WTC11 (cell line): Measurements from ENCODE around the gene SKA2. TPM values are rescaled to one million over a fixed set of nuclear protein-coding genes. Genes with fewer than 3 reads are reported as not detected.

Experiments used
- ATAC-seq: fragments of 200-7000 bp; cut with Tn5 transposase; 2 replicates; pipeline ENCODE4 v1.10.0; 2021; ENCODE audit warnings: mild to moderate bottlenecking, moderate library complexity
- CTCF ChIA-PET: fragments of 300-600 bp; sonication (Branson Sonifier 250); formaldehyde crosslinking; loops from one replicate; lab custom pipeline; 2021; ENCODE audit warnings: antibody characterized with exemption; lab: Charles Lee
- POLR2A ChIA-PET: fragments of 350-600 bp; sonication (Branson Sonifier 250); formaldehyde crosslinking; loops from one replicate; lab custom pipeline; 2021; ENCODE audit warnings: antibody characterized with exemption; lab: Charles Lee
- DNase-seq: peaks from one replicate; pipeline ENCODE4 v3.0.0; 2021; ENCODE audit warnings: low spot score
- H3K27ac Mint-ChIP-seq: 2 replicates; pipeline ENCODE4 v1.8.0; 2021; ENCODE audit warnings: mixed read lengths
- H3K27me3 Mint-ChIP-seq: 2 replicates; pipeline ENCODE4 v1.8.0; 2021; ENCODE audit warnings: low read depth, mild to moderate bottlenecking, moderate library complexity, mixed read lengths
- H3K36me3 Mint-ChIP-seq: 2 replicates; pipeline ENCODE4 v1.8.0; 2021; ENCODE audit warnings: mixed read lengths
- H3K4me1 Mint-ChIP-seq: 2 replicates; pipeline ENCODE4 v1.8.0; 2022; ENCODE audit warnings: mixed read lengths
- H3K4me3 Mint-ChIP-seq: 2 replicates; pipeline ENCODE4 v1.8.0; 2021; ENCODE audit warnings: mild to moderate bottlenecking, moderate library complexity, mixed read lengths
- H3K9me3 Mint-ChIP-seq: 2 replicates; pipeline ENCODE4 v1.8.0; 2021; ENCODE audit warnings: mixed read lengths
- CBFB ChIP-seq: sonication (generic); formaldehyde crosslinking; IDR thresholded peaks from 2 replicates; pipeline ENCODE4 v1.8.1; 2022; ENCODE audit warnings: mild to moderate bottlenecking, low read depth, missing genetic modification reagents
- CREB1 ChIP-seq: sonication (generic); formaldehyde crosslinking; IDR thresholded peaks from 2 replicates; pipeline ENCODE4 v1.8.0; 2023; ENCODE audit warnings: mild to moderate bottlenecking, missing genetic modification reagents
- JUN ChIP-seq: sonication (generic); formaldehyde crosslinking; IDR thresholded peaks from 2 replicates; pipeline ENCODE4 v1.8.0; 2023; ENCODE audit warnings: mild to moderate bottlenecking, missing genetic modification reagents
- MYBL2 ChIP-seq: sonication (generic); formaldehyde crosslinking; IDR thresholded peaks from 2 replicates; pipeline ENCODE4 v1.8.1; 2023; ENCODE audit warnings: mild to moderate bottlenecking, moderate library complexity, missing genetic modification reagents
- NFE2L1 ChIP-seq: sonication (generic); formaldehyde crosslinking; IDR thresholded peaks from 2 replicates; pipeline ENCODE4 v1.8.1; 2023; ENCODE audit warnings: missing genetic modification reagents
- OVOL2 ChIP-seq: fragments of 250-450 bp; sonication (Bioruptor Pico); IDR thresholded peaks from 2 replicates; pipeline ENCODE4 v1.9.0; 2021; ENCODE audit warnings: mild to moderate bottlenecking, borderline replicate concordance
- RORB ChIP-seq: fragments of 250-450 bp; sonication (Bioruptor Pico); IDR thresholded peaks from 2 replicates; pipeline ENCODE4 v1.9.0; 2021; ENCODE audit warnings: mild to moderate bottlenecking
- TEAD1 ChIP-seq: sonication (generic); formaldehyde crosslinking; IDR thresholded peaks from 2 replicates; pipeline ENCODE4 v1.8.0; 2022; ENCODE audit warnings: mild to moderate bottlenecking, missing genetic modification reagents
- ZBTB21 ChIP-seq: sonication (generic); formaldehyde crosslinking; IDR thresholded peaks from 2 replicates; pipeline ENCODE4 v1.8.1; 2023; ENCODE audit warnings: mild to moderate bottlenecking, missing genetic modification reagents, borderline replicate concordance
- total RNA-seq: library from RNA; stranded (reverse); gene quantifications from 3 replicates; pipeline ENCODE4 v1.2.3, GENCODE V29; 2021
- TF ChIP-seq, protein P1 (sequence below): fragments of 250-450 bp; sonication (Bioruptor Pico); IDR thresholded peaks from 2 replicates; pipeline ENCODE4 v2.1.2; 2022; ENCODE audit warnings: mild to moderate bottlenecking, moderate library complexity
- TF ChIP-seq, protein P2 (sequence below): sonication (generic); formaldehyde crosslinking; IDR thresholded peaks from 2 replicates; pipeline ENCODE4 v1.8.1; 2023; ENCODE audit warnings: mild to moderate bottlenecking, missing genetic modification reagents
- TF ChIP-seq, protein P3 (sequence below): sonication (generic); formaldehyde crosslinking; IDR thresholded peaks from 2 replicates; pipeline ENCODE4 v1.8.1; 2023; ENCODE audit warnings: mild to moderate bottlenecking, missing genetic modification reagents, borderline replicate concordance
- TF ChIP-seq, protein P4 (sequence below): sonication (generic); formaldehyde crosslinking; conservative IDR thresholded peaks from 2 replicates; pipeline ENCODE4 v1.8.1; 2022; ENCODE audit warnings: mild to moderate bottlenecking, missing genetic modification reagents
- TF ChIP-seq, protein P5 (sequence below): sonication (generic); formaldehyde crosslinking; IDR thresholded peaks from 2 replicates; pipeline ENCODE4 v1.8.0; 2023; ENCODE audit warnings: missing genetic modification reagents
- TF ChIP-seq, protein P6 (sequence below): sonication (generic); formaldehyde crosslinking; IDR thresholded peaks from 2 replicates; pipeline ENCODE4 v1.8.0; 2023; ENCODE audit warnings: missing genetic modification reagents, mild to moderate bottlenecking, borderline replicate concordance
- TF ChIP-seq, protein P7 (sequence below): sonication (generic); formaldehyde crosslinking; IDR thresholded peaks from 2 replicates; pipeline ENCODE4 v1.8.0; 2022; ENCODE audit warnings: missing genetic modification reagents
- TF ChIP-seq, protein P8 (sequence below): fragments of 200-600 bp; IDR thresholded peaks from 2 replicates; pipeline ENCODE4 v1.8.0; 2022; ENCODE audit warnings: antibody characterized with exemption
- TF ChIP-seq, protein P9 (sequence below): sonication (generic); formaldehyde crosslinking; IDR thresholded peaks from 2 replicates; pipeline ENCODE4 v1.8.0; 2022; ENCODE audit warnings: mild to moderate bottlenecking, missing genetic modification reagents

Gene SKA2
- total RNA-seq, 1 experiment from 2014 or later = 80.0 TPM

DNA sequence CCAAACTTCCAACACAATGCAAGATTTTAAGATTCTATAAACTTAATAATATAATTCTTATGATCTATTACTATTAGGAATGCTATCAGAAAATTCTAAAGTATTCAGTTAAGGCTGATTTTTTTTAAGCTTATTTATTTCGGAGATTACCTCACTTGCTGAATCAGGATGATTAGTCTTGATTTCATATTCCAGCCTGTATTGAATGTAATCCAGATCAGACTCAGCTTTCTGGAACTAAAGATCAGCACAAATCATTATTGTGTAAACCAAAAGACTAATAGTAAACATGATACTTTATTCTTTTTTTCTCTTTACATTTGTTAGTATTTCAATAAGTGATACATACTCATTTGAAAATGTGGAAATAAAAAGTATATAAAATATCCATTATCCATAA is 23.9 kb downstream of the SKA2 start (continued):
- TF ChIP-seq, protein P1, sequence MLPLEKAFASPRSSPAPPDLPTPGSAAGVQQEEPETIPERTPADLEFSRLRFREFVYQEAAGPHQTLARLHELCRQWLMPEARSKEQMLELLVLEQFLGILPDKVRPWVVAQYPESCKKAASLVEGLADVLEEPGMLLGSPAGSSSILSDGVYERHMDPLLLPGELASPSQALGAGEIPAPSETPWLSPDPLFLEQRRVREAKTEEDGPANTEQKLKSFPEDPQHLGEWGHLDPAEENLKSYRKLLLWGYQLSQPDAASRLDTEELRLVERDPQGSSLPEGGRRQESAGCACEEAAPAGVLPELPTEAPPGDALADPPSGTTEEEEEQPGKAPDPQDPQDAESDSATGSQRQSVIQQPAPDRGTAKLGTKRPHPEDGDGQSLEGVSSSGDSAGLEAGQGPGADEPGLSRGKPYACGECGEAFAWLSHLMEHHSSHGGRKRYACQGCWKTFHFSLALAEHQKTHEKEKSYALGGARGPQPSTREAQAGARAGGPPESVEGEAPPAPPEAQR = no peak
- no peak for TF ChIP-seq CBFB (CRISPR knock-in tag)
- no peak for TF ChIP-seq CREB1 (CRISPR knock-in tag)
- no peak for TF ChIP-seq NFE2L1 (CRISPR knock-in tag)
- no peak for TF ChIP-seq OVOL2
- no peak for TF ChIP-seq ZBTB21
- TF ChIP-seq, protein P2, sequence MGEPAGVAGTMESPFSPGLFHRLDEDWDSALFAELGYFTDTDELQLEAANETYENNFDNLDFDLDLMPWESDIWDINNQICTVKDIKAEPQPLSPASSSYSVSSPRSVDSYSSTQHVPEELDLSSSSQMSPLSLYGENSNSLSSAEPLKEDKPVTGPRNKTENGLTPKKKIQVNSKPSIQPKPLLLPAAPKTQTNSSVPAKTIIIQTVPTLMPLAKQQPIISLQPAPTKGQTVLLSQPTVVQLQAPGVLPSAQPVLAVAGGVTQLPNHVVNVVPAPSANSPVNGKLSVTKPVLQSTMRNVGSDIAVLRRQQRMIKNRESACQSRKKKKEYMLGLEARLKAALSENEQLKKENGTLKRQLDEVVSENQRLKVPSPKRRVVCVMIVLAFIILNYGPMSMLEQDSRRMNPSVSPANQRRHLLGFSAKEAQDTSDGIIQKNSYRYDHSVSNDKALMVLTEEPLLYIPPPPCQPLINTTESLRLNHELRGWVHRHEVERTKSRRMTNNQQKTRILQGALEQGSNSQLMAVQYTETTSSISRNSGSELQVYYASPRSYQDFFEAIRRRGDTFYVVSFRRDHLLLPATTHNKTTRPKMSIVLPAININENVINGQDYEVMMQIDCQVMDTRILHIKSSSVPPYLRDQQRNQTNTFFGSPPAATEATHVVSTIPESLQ (CRISPR knock-in tag) = no peak
- TF ChIP-seq, protein P3, sequence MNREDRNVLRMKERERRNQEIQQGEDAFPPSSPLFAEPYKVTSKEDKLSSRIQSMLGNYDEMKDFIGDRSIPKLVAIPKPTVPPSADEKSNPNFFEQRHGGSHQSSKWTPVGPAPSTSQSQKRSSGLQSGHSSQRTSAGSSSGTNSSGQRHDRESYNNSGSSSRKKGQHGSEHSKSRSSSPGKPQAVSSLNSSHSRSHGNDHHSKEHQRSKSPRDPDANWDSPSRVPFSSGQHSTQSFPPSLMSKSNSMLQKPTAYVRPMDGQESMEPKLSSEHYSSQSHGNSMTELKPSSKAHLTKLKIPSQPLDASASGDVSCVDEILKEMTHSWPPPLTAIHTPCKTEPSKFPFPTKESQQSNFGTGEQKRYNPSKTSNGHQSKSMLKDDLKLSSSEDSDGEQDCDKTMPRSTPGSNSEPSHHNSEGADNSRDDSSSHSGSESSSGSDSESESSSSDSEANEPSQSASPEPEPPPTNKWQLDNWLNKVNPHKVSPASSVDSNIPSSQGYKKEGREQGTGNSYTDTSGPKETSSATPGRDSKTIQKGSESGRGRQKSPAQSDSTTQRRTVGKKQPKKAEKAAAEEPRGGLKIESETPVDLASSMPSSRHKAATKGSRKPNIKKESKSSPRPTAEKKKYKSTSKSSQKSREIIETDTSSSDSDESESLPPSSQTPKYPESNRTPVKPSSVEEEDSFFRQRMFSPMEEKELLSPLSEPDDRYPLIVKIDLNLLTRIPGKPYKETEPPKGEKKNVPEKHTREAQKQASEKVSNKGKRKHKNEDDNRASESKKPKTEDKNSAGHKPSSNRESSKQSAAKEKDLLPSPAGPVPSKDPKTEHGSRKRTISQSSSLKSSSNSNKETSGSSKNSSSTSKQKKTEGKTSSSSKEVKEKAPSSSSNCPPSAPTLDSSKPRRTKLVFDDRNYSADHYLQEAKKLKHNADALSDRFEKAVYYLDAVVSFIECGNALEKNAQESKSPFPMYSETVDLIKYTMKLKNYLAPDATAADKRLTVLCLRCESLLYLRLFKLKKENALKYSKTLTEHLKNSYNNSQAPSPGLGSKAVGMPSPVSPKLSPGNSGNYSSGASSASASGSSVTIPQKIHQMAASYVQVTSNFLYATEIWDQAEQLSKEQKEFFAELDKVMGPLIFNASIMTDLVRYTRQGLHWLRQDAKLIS = no peak
- TF ChIP-seq, all 79 proteins: peak for 0

DNA sequence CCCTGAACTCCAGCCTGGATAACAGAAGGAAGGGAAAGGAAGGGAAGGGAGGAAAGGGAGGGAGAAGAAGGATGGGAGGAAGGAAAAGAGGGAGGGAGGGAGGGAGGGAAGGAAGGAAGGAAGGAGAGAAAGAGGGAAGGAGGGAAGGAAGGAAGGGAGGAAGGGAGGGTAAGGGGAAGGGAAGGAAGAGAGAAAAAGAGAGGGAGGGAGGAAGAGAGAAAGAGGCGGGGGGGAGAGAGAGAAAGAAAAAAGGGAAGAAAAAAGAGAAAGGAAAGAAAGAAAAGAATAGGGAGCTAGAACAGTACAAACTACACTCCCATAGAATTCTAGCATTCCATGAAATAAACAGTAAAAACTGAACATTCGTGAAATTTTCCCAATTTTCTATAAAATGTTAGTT is 25.2 kb downstream of the SKA2 start:
- H3K36me3 Mint-ChIP-seq = peaks cover 27% of the 10 kb centered on the region
- H3K9me3 Mint-ChIP-seq = no peaks in the 10 kb centered on the region
- H3K4me1 Mint-ChIP-seq = no peaks in the 10 kb centered on the region
- H3K27ac Mint-ChIP-seq = no peak overlapping the region
- POLR2A ChIA-PET = interaction anchor here (0.6 kb wide), 1 partner anchor 437 kb away, joined by 4 read pairs; no protein-coding TSS in a partner anchor
- DNase-seq (no peak), ATAC-seq (no peak)
- no peaks in the 10 kb centered on the region for H3K27me3 Mint-ChIP-seq
- no peak overlapping the region for H3K4me3 Mint-ChIP-seq
- CTCF ChIA-PET = no interaction called here
- TF ChIP-seq, protein P4, sequence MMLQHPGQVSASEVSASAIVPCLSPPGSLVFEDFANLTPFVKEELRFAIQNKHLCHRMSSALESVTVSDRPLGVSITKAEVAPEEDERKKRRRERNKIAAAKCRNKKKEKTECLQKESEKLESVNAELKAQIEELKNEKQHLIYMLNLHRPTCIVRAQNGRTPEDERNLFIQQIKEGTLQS (CRISPR knock-in tag) = no peak
- no peak for TF ChIP-seq MYBL2 (CRISPR knock-in tag)
- TF ChIP-seq, protein P5, sequence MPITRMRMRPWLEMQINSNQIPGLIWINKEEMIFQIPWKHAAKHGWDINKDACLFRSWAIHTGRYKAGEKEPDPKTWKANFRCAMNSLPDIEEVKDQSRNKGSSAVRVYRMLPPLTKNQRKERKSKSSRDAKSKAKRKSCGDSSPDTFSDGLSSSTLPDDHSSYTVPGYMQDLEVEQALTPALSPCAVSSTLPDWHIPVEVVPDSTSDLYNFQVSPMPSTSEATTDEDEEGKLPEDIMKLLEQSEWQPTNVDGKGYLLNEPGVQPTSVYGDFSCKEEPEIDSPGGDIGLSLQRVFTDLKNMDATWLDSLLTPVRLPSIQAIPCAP (CRISPR knock-in tag) = no peak
- TF ChIP-seq ZBTB21 = no peak
- TF ChIP-seq RORB (CRISPR knock-in tag) = no peak
- TF ChIP-seq, protein P6, sequence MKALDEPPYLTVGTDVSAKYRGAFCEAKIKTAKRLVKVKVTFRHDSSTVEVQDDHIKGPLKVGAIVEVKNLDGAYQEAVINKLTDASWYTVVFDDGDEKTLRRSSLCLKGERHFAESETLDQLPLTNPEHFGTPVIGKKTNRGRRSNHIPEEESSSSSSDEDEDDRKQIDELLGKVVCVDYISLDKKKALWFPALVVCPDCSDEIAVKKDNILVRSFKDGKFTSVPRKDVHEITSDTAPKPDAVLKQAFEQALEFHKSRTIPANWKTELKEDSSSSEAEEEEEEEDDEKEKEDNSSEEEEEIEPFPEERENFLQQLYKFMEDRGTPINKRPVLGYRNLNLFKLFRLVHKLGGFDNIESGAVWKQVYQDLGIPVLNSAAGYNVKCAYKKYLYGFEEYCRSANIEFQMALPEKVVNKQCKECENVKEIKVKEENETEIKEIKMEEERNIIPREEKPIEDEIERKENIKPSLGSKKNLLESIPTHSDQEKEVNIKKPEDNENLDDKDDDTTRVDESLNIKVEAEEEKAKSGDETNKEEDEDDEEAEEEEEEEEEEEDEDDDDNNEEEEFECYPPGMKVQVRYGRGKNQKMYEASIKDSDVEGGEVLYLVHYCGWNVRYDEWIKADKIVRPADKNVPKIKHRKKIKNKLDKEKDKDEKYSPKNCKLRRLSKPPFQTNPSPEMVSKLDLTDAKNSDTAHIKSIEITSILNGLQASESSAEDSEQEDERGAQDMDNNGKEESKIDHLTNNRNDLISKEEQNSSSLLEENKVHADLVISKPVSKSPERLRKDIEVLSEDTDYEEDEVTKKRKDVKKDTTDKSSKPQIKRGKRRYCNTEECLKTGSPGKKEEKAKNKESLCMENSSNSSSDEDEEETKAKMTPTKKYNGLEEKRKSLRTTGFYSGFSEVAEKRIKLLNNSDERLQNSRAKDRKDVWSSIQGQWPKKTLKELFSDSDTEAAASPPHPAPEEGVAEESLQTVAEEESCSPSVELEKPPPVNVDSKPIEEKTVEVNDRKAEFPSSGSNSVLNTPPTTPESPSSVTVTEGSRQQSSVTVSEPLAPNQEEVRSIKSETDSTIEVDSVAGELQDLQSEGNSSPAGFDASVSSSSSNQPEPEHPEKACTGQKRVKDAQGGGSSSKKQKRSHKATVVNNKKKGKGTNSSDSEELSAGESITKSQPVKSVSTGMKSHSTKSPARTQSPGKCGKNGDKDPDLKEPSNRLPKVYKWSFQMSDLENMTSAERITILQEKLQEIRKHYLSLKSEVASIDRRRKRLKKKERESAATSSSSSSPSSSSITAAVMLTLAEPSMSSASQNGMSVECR = no peak
- TF ChIP-seq, protein P7, sequence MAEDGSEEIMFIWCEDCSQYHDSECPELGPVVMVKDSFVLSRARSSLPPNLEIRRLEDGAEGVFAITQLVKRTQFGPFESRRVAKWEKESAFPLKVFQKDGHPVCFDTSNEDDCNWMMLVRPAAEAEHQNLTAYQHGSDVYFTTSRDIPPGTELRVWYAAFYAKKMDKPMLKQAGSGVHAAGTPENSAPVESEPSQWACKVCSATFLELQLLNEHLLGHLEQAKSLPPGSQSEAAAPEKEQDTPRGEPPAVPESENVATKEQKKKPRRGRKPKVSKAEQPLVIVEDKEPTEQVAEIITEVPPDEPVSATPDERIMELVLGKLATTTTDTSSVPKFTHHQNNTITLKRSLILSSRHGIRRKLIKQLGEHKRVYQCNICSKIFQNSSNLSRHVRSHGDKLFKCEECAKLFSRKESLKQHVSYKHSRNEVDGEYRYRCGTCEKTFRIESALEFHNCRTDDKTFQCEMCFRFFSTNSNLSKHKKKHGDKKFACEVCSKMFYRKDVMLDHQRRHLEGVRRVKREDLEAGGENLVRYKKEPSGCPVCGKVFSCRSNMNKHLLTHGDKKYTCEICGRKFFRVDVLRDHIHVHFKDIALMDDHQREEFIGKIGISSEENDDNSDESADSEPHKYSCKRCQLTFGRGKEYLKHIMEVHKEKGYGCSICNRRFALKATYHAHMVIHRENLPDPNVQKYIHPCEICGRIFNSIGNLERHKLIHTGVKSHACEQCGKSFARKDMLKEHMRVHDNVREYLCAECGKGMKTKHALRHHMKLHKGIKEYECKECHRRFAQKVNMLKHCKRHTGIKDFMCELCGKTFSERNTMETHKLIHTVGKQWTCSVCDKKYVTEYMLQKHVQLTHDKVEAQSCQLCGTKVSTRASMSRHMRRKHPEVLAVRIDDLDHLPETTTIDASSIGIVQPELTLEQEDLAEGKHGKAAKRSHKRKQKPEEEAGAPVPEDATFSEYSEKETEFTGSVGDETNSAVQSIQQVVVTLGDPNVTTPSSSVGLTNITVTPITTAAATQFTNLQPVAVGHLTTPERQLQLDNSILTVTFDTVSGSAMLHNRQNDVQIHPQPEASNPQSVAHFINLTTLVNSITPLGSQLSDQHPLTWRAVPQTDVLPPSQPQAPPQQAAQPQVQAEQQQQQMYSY (CRISPR knock-in tag) = no peak
- TF ChIP-seq JUN (CRISPR knock-in tag) = no peak
- TF ChIP-seq, protein P8, sequence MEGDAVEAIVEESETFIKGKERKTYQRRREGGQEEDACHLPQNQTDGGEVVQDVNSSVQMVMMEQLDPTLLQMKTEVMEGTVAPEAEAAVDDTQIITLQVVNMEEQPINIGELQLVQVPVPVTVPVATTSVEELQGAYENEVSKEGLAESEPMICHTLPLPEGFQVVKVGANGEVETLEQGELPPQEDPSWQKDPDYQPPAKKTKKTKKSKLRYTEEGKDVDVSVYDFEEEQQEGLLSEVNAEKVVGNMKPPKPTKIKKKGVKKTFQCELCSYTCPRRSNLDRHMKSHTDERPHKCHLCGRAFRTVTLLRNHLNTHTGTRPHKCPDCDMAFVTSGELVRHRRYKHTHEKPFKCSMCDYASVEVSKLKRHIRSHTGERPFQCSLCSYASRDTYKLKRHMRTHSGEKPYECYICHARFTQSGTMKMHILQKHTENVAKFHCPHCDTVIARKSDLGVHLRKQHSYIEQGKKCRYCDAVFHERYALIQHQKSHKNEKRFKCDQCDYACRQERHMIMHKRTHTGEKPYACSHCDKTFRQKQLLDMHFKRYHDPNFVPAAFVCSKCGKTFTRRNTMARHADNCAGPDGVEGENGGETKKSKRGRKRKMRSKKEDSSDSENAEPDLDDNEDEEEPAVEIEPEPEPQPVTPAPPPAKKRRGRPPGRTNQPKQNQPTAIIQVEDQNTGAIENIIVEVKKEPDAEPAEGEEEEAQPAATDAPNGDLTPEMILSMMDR = no peak
- no peak for TF ChIP-seq TEAD1
- TF ChIP-seq, protein P9, sequence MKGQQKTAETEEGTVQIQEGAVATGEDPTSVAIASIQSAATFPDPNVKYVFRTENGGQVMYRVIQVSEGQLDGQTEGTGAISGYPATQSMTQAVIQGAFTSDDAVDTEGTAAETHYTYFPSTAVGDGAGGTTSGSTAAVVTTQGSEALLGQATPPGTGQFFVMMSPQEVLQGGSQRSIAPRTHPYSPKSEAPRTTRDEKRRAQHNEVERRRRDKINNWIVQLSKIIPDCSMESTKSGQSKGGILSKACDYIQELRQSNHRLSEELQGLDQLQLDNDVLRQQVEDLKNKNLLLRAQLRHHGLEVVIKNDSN (CRISPR knock-in tag) = no peak
